ENCODE measurements around the gene PEAR1.

Gene PEAR1

DNA sequence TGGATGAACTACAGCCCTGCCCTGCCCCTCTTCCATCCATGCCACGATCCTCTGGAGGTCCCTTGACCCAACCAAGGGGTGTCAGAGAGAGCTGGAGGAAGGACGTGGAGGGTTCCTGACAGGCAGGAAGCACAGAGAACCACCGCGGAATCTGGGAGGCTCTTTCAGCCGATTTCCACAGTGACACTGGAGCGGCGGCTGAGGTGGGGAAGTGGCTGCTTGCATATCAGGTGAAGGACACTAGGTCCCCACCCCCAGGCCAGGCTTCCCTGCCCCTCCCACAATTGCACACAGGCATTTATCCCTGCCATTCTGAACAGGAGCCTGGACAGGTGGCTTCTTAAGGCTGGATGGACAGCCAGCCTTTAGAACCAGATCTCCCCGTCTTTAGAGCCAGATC is 44.4 kb downstream of the PEAR1 start:
- no peak overlapping the region for H3K27ac Mint-ChIP-seq
- H3K36me3 Mint-ChIP-seq (ENCODE audit: low read depth): peaks cover 54% of the 10 kb centered on the region
- no peak overlapping the region for H3K4me3 Mint-ChIP-seq
- TF ChIP-seq, protein P1, sequence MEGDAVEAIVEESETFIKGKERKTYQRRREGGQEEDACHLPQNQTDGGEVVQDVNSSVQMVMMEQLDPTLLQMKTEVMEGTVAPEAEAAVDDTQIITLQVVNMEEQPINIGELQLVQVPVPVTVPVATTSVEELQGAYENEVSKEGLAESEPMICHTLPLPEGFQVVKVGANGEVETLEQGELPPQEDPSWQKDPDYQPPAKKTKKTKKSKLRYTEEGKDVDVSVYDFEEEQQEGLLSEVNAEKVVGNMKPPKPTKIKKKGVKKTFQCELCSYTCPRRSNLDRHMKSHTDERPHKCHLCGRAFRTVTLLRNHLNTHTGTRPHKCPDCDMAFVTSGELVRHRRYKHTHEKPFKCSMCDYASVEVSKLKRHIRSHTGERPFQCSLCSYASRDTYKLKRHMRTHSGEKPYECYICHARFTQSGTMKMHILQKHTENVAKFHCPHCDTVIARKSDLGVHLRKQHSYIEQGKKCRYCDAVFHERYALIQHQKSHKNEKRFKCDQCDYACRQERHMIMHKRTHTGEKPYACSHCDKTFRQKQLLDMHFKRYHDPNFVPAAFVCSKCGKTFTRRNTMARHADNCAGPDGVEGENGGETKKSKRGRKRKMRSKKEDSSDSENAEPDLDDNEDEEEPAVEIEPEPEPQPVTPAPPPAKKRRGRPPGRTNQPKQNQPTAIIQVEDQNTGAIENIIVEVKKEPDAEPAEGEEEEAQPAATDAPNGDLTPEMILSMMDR (IDR thresholded peaks at IDR 0.05; ENCODE audit: unreplicated experiment in 3 of 3): no peak
- H3K9me3 Mint-ChIP-seq: no peaks in the 10 kb centered on the region
- H3K4me1 Mint-ChIP-seq: peaks cover 11% of the 10 kb centered on the region
- H3K27me3 Mint-ChIP-seq (ENCODE audit: low read depth): no peaks in the 10 kb centered on the region

DNA sequence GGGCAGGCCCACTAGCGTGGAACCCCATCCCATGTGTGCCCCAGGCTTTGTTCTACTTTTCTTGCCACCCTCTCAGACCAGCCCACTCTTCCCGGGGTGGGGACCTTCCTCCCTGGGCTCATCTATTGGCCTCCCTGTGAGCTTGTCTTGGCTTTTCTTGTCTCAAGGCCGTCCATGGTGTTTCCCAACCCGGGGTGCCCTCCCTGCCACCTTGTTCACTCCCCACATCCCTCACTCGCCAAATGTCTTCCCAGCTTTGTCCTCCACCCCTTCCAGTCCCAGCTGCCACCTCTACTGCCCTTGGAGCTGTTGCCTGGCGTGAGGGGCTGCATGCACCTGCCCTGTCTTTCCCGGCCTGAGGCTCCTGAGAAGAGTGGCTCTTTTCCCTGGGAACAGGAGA is 45.3 kb downstream of the PEAR1 start:
- H3K27me3 Mint-ChIP-seq (ENCODE audit: low read depth): no peaks in the 10 kb centered on the region
- no peak overlapping the region for H3K4me3 Mint-ChIP-seq
- peaks cover 2% of the 10 kb centered on the region for H3K4me1 Mint-ChIP-seq
- H3K36me3 Mint-ChIP-seq (ENCODE audit: low read depth): peaks cover 61% of the 10 kb centered on the region
- no peak overlapping the region for H3K27ac Mint-ChIP-seq
- H3K9me3 Mint-ChIP-seq: no peaks in the 10 kb centered on the region
- TF ChIP-seq, protein P1 (IDR thresholded peaks at IDR 0.05; ENCODE audit: unreplicated experiment in 3 of 3): no peak

GRCh38 chr1:156939786-156940334 is 46.3 kb downstream of the PEAR1 start:
- H3K36me3 Mint-ChIP-seq (ENCODE audit: low read depth): peaks cover 68% of the 10 kb centered on the region
- H3K27me3 Mint-ChIP-seq (ENCODE audit: low read depth): no peaks in the 10 kb centered on the region
- no peaks in the 10 kb centered on the region for H3K9me3 Mint-ChIP-seq
- H3K27ac Mint-ChIP-seq: no peak overlapping the region
- no peak overlapping the region for H3K4me3 Mint-ChIP-seq
- H3K4me1 Mint-ChIP-seq: no peaks in the 10 kb centered on the region
- TF ChIP-seq, protein P1 (IDR thresholded peaks at IDR 0.05; ENCODE audit: unreplicated experiment in 3 of 3): no peak

GRCh38 chr1:156941675-156942074 is 48.2 kb downstream of the PEAR1 start:
- H3K9me3 Mint-ChIP-seq: no peaks in the 10 kb centered on the region
- H3K36me3 Mint-ChIP-seq (ENCODE audit: low read depth): peaks cover 75% of the 10 kb centered on the region
- TF ChIP-seq, protein P1 (IDR thresholded peaks at IDR 0.05; ENCODE audit: unreplicated experiment in 3 of 3): no peak
- H3K4me1 Mint-ChIP-seq: no peaks in the 10 kb centered on the region
- H3K27ac Mint-ChIP-seq: no peak overlapping the region
- no peaks in the 10 kb centered on the region for H3K27me3 Mint-ChIP-seq (ENCODE audit: low read depth)
- H3K4me3 Mint-ChIP-seq: no peak overlapping the region

GRCh38 chr1:156942176-156942575 is 48.7 kb downstream of the PEAR1 start:
- Mint-ChIP-seq H3K27ac (no peak overlapping the region), H3K4me1 (no peaks in the 10 kb centered on the region), H3K27me3 (ENCODE audit: low read depth) (no peaks in the 10 kb centered on the region), H3K36me3 (ENCODE audit: low read depth) (peaks cover 77% of the 10 kb centered on the region), H3K9me3 (no peaks in the 10 kb centered on the region), H3K4me3 (no peak overlapping the region)
- TF ChIP-seq, protein P1 (IDR thresholded peaks at IDR 0.05; ENCODE audit: unreplicated experiment in 3 of 3): no peak

DNA sequence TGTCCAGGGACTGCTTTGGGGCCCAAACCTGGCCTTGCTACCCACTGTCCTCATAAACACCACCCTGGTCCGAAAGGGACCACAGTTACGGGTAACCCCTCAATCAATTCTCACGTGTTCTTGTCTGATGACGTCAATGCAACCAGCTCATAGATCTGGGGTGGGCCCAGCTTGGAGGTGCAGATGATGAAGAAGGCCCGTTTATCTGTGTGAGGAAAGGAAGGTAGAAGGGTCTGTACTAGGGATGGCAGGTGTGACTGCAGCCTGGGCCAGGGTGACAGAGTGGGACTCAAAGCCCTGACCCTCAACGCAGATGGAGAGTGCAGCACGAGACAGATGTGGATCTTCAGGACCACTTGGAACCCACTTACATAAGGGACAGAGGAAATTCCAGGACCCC is 49.1 kb downstream of the PEAR1 start:
- TF ChIP-seq, protein P1 (IDR thresholded peaks at IDR 0.05; ENCODE audit: unreplicated experiment in 3 of 3): no peak
- H3K9me3 Mint-ChIP-seq: no peaks in the 10 kb centered on the region
- H3K4me3 Mint-ChIP-seq: no peak overlapping the region
- no peaks in the 10 kb centered on the region for H3K4me1 Mint-ChIP-seq
- no peaks in the 10 kb centered on the region for H3K27me3 Mint-ChIP-seq (ENCODE audit: low read depth)
- no peak overlapping the region for H3K27ac Mint-ChIP-seq
- peaks cover 77% of the 10 kb centered on the region for H3K36me3 Mint-ChIP-seq (ENCODE audit: low read depth)

Measured in nephron (organoid).